Activated naive CD4-positive, alpha-beta T cell treated with anti-CD3 and anti-CD28 coated beads, Interleukin-2, amount 50 U/mL, for 16 hours (primary cell): Measurements from ENCODE around the gene PPP6R1.

Experiments
- DNase-seq: peaks from one replicate; pipeline ENCODE4 v3.0.0-alpha.2; 2020

The PPP6R1 gene

DNA sequence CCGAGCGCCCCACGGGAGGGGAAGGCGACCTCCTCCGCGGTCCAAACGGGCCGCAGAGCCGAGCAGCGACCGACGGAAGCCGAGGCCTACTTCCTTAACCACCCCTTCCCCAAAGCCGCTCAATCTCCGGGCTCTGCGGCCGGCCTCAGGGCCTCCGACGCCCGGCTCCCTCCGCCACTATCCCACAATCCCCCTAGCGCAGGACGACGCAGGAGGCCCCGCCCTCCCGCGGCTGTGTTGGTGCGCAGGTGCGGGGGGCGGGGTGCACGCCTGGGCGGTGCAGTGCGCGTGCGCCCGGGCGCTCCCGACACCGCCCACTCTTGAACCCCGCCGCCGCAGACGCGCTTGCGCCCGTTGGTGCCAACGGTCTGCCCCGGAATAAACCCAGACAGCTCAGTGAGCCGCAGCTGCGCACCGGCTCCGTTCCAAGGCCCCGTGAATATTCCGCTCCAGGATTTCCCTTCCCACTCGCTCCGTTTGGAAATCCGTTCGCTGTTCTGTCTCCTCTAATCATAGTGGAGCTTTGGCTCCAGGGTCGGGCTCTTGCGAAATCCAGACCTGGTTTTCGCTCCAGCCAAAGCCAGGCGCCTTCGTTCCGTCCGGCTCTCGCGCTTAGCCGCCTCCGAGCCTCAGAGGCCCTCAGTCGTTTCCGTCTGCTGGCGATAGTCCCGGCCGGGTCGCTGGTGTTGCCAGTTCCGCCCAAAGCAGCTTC is at the start of gene PPP6R1:
Gene PPP6R1 (minus strand): TSS at position 190 of the 712 bp plus-strand sequence. CDS start 11,914 bp downstream, outside the sequence.
- peak; percentile 95 for DNase-seq

- no peak for DNase-seq
Observed at GRCh38 chr19:55308281-55308680, 49.5 kb upstream of the PPP6R1 start.

DNA sequence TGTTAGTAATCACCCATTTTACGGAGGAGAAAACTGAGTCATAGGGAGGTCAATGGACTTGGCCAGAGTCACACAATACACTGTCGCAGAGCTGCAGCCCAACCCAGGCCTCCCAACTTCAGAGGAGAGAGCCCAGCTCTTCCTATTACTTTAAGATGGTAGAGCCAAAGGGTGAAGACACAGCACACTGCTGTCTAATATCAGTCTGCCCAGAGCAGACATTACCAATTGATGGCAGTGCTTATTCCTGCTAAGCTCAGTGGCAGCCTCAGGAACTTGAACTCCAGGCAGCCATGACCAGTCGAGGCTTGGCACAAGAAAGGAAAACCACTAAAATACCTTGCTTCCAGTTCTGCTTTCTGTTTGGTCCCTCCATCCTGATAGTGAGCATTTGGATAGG is 47.9 kb upstream of the PPP6R1 start:
- no peak for DNase-seq

GRCh38 chr19:55305983-55306562 is 47.3 kb upstream of the PPP6R1 start:
- DNase-seq = no peak

- peak; percentile 56 for DNase-seq
Observed at GRCh38 chr19:55305491-55305890, 46.7 kb upstream of the PPP6R1 start.

DNA sequence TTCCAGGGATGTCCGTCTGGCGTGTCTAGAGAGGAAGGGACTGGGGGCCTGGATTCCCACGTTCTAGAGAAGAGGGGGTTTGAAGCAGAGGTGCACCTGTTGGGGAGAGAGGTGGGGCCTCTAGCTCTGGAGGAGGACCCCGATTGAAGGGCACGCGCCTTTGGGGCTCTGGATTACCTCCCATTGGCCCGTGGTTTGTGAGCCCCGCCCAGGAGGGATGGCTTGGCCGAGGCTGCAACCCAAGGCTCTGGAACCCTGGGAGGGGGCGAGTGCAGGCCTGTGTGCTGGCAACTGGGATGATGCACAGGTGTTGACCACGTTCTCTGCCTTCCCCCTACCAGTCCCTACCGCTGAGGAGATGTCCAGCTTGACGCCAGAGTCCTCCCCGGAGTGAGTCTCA is 46.2 kb upstream of the PPP6R1 start:
- DNase-seq = no peak

DNA sequence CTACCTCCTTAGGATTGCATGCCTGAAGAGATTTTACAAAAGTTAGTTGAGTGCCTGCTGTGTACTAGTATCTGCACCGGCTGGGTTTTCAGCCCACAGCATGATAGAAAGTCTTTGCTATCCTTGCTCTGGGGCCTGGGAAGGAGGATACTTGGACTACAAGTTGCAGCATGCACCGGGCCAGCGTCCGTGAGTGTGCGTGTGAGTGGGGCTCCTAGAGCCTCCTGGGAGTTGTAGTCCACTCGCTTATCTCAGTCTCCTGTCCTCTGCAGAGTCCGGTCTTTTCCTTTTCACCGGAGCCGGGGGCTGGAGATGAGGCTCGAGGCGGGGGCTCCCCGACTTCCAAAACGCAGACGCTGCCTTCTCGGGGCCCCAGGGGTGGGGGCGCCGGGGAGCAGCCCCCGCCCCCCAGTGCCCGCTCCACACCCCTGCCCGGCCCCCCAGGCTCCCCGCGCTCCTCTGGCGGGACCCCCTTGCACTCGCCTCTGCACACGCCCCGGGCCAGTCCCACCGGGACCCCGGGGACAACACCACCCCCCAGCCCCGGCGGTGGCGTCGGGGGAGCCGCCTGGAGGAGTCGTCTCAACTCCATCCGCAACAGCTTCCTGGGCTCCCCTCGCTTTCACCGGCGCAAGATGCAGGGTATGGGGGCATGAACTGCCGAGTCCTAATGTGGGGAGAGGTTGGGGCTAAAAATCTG is 45.6 kb upstream of the PPP6R1 start:
- no peak for DNase-seq

DNA sequence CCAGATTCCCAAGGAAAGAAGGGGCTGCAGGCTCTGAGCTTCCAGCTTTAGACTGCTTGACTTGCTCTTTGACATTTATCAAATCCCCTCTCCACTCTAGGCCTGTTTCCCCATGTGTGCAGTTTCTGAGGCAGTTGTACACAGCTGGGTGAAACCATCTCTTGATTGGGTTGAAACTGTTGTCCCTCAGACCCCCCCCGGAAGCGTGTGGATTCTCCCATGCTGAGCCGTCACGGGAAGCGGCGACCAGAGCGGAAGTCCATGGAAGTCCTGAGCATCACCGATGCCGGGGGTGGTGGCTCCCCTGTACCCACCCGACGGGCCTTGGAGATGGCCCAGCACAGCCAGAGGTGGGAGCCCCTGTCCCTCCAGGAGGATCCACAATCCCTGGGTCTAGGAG is 44.7 kb upstream of the PPP6R1 start:
- DNase-seq = no peak

GRCh38 chr19:55302318-55302703 is 43.5 kb upstream of the PPP6R1 start:
- DNase-seq = no peak

GRCh38 chr19:55301459-55302317 is 42.9 kb upstream of the PPP6R1 start:
- peak; percentile 95 for DNase-seq

DNA sequence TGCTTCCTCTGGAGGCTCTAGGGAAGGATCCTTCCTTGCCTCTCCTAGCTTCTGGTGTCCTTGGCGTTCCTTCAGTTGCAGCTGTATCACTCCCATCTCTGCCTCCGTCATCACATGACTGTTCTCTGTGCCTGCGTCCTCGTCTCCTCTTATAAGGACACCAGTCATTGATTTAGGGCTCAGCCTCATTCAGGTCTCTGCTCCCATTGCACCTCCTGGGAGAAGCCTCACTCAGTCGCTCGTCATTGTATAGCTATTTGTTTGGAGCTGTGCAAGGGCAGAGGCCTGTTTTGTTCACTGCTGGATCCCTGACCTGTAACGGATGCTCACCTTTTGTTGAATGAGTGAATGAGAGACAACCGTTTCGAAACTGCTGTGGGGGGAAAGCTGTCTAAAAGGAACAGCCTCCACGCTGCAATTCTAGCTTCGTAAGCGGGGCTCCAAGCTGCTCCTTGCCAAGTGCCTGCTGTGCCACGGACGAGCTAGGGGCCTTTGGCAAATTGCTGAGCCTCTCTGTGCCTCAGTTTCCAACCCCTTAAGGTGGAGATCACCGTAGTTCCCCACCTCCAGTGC is 42.2 kb upstream of the PPP6R1 start:
- no peak for DNase-seq

DNA sequence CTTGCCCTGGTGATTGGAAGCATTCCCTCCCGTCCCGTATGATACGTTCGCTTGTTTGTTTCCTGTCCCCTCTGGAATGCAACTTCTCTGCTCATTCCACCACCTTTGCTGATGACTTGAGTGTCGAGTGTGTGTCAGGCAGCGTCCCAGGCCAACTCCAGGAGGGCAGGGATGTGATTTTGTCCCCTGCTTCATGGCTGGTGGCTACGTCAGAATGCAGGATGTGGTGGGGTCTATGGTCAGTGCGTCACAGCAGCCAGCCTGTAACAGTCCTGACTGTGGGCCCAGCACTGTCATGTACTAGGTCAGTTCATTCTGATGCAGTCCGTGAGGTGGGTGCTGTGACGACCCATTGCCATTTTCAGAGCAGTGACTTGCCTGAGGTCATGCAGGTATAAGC is 41.2 kb upstream of the PPP6R1 start:
- DNase-seq = no peak

DNA sequence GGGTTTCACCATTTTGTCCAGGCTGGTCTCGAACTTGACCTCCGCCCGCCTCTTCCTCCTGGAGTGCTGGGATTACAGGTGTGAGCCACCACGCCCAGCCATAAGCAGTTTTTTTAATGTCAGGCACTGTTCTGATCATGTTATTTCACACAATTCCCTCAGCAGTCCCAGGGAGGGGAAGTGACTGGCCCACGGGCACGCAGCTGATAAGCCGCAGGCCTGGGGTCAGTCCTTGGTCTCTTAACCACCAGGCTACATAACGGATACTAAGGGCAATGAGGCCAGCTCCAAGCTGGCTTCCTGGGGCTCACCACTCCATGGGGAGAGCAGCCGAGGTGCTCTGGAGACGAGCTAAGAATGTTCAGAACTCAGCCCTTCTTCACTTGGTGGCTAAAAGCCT is 38.5 kb upstream of the PPP6R1 start:
- no peak for DNase-seq

- DNase-seq = no peak
Observed at GRCh38 chr19:55289117-55289796, 30.4 kb upstream of the PPP6R1 start.

DNA sequence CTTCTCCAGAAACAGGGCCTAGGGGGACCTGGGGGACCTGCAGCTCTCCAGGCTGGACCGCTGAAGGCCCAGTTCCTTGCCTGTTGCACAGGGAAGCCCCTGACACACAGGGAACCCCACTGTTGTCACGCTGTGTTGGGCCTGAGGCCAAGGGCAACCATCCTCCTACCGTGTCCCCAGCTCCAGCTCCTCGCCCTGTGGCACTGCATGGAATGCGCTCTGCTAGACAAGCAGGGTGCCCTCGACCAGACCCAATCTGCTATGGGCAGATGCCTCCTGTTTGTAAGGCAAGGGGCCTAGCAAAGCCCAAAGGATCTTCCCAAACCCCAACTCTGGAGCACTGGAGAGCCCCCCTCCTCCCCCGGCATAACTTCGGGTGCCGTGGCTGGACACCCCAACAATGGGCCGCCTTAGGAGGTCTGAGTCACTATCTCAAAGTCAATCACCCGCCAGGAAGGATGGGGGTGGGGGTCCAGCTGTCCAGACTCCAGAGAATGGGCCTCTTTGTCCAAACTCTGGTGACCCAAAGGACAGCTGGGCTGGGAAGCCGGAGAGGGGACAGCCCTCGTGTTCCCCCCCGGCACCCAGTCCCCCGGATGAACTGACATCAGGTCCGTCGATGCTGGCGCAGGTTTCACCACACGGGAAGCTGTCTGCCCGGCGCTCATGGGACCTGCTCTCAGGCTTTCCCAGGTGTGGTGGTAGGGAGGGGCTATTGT is 28.7 kb upstream of the PPP6R1 start:
- no peak for DNase-seq

DNA sequence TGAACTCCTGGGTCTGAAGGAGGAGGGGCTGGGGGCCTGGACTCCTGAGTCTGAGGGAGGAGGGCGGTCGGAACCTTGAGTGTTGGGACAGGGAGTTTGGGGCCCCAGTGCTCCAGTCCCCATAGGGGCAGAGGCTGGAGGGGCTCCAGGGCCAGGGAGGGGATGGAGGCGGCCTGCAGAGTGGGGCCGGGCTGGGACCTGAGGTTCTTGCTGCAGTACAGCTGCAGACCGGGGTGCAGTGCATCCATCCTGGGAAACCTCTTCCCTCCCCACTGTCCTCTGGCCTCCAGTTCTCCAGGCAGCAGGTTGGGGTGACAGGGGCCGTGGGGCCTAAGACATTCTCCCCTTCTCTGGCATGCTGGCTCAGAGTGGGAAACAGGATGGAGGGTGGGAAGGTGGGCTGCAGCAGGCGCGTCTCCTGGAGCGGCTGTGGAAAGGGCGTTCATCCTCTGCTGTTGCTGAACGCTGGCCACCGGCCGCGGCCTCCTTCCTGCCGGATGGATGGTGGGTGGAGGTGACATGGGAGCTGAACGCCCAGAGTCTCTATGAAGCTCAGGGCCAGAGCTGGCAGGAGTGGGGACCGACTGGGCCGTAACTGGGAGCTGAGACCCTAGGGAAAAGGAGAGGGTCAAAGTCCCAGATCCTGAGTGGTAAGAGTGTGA is 26.5 kb upstream of the PPP6R1 start:
- no peak for DNase-seq

DNA sequence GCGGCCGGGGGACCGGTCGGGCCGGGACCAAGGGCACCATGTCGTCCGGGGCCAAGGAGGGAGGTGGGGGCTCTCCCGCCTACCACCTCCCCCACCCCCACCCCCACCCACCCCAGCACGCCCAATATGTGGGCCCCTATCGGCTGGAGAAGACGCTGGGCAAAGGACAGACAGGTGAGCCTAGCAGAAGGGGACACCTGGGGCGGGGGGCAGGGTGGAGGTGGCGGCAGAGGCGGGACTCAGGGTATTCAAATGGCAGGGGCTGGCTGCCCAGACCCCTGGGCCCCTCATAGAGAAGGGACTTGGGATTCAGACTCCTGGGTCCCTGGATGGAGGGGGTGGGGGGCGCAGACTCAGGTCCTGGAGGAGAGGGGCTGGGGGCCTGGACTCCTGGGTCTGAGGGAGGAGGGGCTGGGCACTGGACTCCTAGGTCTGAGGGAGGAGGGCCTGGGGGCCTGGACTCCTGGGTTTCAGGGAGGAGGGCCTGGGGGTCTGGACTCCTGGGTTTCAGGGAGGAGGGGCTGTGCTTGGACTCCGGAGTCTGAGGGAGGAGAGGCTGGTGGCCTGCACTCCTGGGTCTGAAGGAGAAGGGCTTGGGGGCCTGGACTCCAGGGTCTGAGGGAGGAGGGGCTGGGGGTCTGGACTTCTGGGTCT is 25.7 kb upstream of the PPP6R1 start:
- no peak for DNase-seq

DNA sequence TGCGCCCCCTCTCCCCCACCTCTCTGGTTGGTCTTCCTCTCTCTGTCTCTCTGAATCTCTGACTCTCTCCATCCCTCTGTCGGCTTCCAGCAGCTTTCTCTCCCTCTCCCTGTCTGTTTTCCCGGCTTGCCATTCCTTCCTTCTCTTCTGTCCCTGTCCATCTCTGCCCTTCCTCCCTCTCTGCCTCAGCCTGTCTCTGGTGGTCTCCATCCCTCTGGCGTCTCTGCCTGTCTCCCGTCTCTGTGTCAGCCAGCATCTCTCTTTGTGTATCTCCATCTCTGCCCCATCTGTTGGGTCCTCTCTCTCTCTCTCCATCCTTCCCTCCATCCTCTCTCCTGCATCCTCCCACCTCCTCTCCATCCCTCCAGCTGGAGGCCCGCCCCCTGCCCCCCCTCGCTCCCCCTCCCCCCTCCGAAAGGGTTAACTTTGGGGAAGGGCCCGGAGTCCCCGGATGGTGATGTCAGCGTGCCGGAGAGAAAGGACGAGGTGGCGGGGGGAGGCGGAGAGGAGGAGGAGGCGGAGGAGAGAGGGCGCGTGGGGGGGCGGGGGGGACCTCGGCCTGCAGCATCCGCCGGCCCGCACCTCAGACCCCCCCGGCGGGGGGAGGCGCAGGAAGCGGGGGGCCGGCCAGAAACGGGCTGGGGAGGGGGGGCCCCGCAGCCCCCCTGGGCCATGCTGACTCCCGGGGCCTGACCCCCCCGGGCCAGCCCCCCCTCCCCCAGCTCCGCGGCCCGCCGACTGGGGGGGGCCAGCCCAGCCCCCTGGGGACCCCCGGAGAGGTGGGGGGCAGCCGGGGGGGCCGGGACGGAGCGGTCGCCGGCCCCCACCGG is 24.9 kb upstream of the PPP6R1 start, which contains the start of gene BRSK1:
Gene BRSK1 (plus strand): TSS at position 450 of the 830 bp plus-strand sequence. CDS start 446 bp downstream, outside the sequence.
- peak; percentile 59 for DNase-seq
